IPS-20b (cell line): ENCODE data around the gene AVPR1A.
A peak's percentile ranks its signal among the peaks of the same experiment; 100 is the strongest.
"Not testable (repeated sequence)": the region's sequence is repeated elsewhere in the genome, so short reads cannot be mapped to it uniquely, and the experiment has no call there.

Experiments
- H3K27ac ChIP-seq: one replicate; pipeline ENCODE4 v1.5.1; 2013; ENCODE audit warnings: low read length
- H3K27me3 ChIP-seq: 2 replicates; pipeline ENCODE4 v1.6.1; 2013; ENCODE audit warnings: mild to moderate bottlenecking, low read length, inconsistent platforms; ENCODE audit not compliant: insufficient read depth
- H3K36me3 ChIP-seq: 2 replicates; pipeline ENCODE4 v1.6.1; 2013; ENCODE audit warnings: low read depth, mild to moderate bottlenecking, inconsistent platforms, low read length, moderate library complexity; ENCODE audit not compliant: insufficient read depth
- H3K4me1 ChIP-seq: 2 replicates; pipeline ENCODE4 v1.6.1; 2013; ENCODE audit warnings: mild to moderate bottlenecking, control low read depth, inconsistent platforms, low read length, moderate library complexity; ENCODE audit not compliant: insufficient read depth
- H3K4me3 ChIP-seq: 2 replicates; pipeline ENCODE4 v1.5.1; 2013; ENCODE audit warnings: mild to moderate bottlenecking, low read length, inconsistent platforms
- H3K9ac ChIP-seq: 2 replicates; pipeline ENCODE4 v1.6.1; 2013; ENCODE audit warnings: low read depth, mild to moderate bottlenecking, inconsistent platforms, low read length, moderate library complexity
- H3K9me3 ChIP-seq: 2 replicates; pipeline ENCODE4 v1.6.1; 2013; ENCODE audit warnings: mild to moderate bottlenecking, low read depth, low read length, inconsistent platforms; ENCODE audit not compliant: insufficient read depth

The AVPR1A gene

GRCh38 chr12:63150713-63151622, at the start of gene AVPR1A:
Gene AVPR1A, minus strand, starts transcription at chr12:63151201. Its CDS starts 365 bp downstream, at chr12:63150836.
- H3K9me3 ChIP-seq, result peaks cover 5% of the 10 kb centered on the region; the same call in 1 of the 2 replicates
- H3K4me1 ChIP-seq, result no peaks in the 10 kb centered on the region
- peaks cover 68% of the 10 kb centered on the region for H3K27me3 ChIP-seq
- H3K4me3 ChIP-seq, result peak within 1 kb of the TSS; percentile 83
- no peak within 1 kb of the TSS for H3K27ac ChIP-seq
- no peaks in the 10 kb centered on the region for H3K36me3 ChIP-seq
- H3K9ac ChIP-seq, result peak within 1 kb of the TSS; percentile 40; the same call in 1 of the 2 replicates

- Histone ChIP-seq H3K4me3 (no peak overlapping the region), H3K9ac (no peak overlapping the region), H3K27ac (no peak overlapping the region), H3K27me3 (no peaks in the 10 kb centered on the region), H3K36me3 (no peaks in the 10 kb centered on the region), H3K9me3 (no peaks in the 10 kb centered on the region), H3K4me1 (no peaks in the 10 kb centered on the region)
Observed at GRCh38 chr12:63196168-63196567, 45.2 kb upstream of the AVPR1A start.

- Histone ChIP-seq H3K36me3 (no peaks in the 10 kb centered on the region), H3K9me3 (peaks cover 48% of the 10 kb centered on the region), H3K4me3 (no peak overlapping the region), H3K27me3 (no peaks in the 10 kb centered on the region), H3K9ac (no peak overlapping the region), H3K27ac (no peak overlapping the region), H3K4me1 (no peaks in the 10 kb centered on the region)
Observed at GRCh38 chr12:63179224-63179623, 28.2 kb upstream of the AVPR1A start.

- H3K4me3 ChIP-seq, result no peak overlapping the region
- no peak overlapping the region for H3K27ac ChIP-seq
- no peaks in the 10 kb centered on the region for H3K4me1 ChIP-seq
- no peak overlapping the region for H3K9ac ChIP-seq
- no peaks in the 10 kb centered on the region for H3K27me3 ChIP-seq
- H3K36me3 ChIP-seq, result no peaks in the 10 kb centered on the region
- peaks cover 5% of the 10 kb centered on the region; the same call in 1 of the 2 replicates for H3K9me3 ChIP-seq
Observed at GRCh38 chr12:63170321-63170720, 19.3 kb upstream of the AVPR1A start.

- not testable (repeated sequence) for H3K9me3 ChIP-seq, H3K27ac ChIP-seq, H3K27me3 ChIP-seq, H3K4me3 ChIP-seq, H3K9ac ChIP-seq, H3K36me3 ChIP-seq, H3K4me1 ChIP-seq
Observed at GRCh38 chr12:63167741-63168140, 16.7 kb upstream of the AVPR1A start.

- no peaks in the 10 kb centered on the region for H3K9me3 ChIP-seq
- no peaks in the 10 kb centered on the region for H3K36me3 ChIP-seq
- no peak overlapping the region for H3K9ac ChIP-seq
- no peaks in the 10 kb centered on the region for H3K27me3 ChIP-seq
- H3K4me3 ChIP-seq, result no peak overlapping the region
- H3K27ac ChIP-seq, result no peak overlapping the region
- H3K4me1 ChIP-seq, result no peaks in the 10 kb centered on the region
Observed at GRCh38 chr12:63164911-63165310, 13.9 kb upstream of the AVPR1A start.

- Histone ChIP-seq H3K36me3 (no peaks in the 10 kb centered on the region), H3K27me3 (no peaks in the 10 kb centered on the region), H3K4me3 (no peak overlapping the region), H3K9me3 (no peaks in the 10 kb centered on the region), H3K9ac (no peak overlapping the region), H3K27ac (no peak overlapping the region), H3K4me1 (no peaks in the 10 kb centered on the region)
Observed at GRCh38 chr12:63163541-63163940, 12.5 kb upstream of the AVPR1A start.

GRCh38 chr12:63155375-63155774, 4.4 kb upstream of the AVPR1A start:
- no peaks in the 10 kb centered on the region for H3K36me3 ChIP-seq
- H3K27ac ChIP-seq, result no peak overlapping the region
- H3K9ac ChIP-seq, result no peak overlapping the region
- H3K4me1 ChIP-seq, result no peaks in the 10 kb centered on the region
- peaks cover 25% of the 10 kb centered on the region for H3K27me3 ChIP-seq
- H3K4me3 ChIP-seq, result no peak overlapping the region
- peaks cover 5% of the 10 kb centered on the region; the same call in 1 of the 2 replicates for H3K9me3 ChIP-seq

- Histone ChIP-seq H3K4me3 (no peak overlapping the region), H3K36me3 (no peaks in the 10 kb centered on the region), H3K27me3 (peaks cover 33% of the 10 kb centered on the region), H3K9me3 (peaks cover 5% of the 10 kb centered on the region; the same call in 1 of the 2 replicates), H3K27ac (no peak overlapping the region), H3K4me1 (no peaks in the 10 kb centered on the region), H3K9ac (no peak overlapping the region)
Observed at GRCh38 chr12:63154560-63154959, 3.6 kb upstream of the AVPR1A start.

GRCh38 chr12:63152321-63152700, 1.3 kb upstream of the AVPR1A start:
- peaks cover 55% of the 10 kb centered on the region for H3K27me3 ChIP-seq
- peaks cover 5% of the 10 kb centered on the region; the same call in 1 of the 2 replicates for H3K9me3 ChIP-seq
- no peak overlapping the region for H3K27ac ChIP-seq
- H3K4me1 ChIP-seq, result no peaks in the 10 kb centered on the region
- no peaks in the 10 kb centered on the region for H3K36me3 ChIP-seq
- H3K9ac ChIP-seq, result no peak overlapping the region
- peak overlapping the region; percentile 83; the same call in 1 of the 2 replicates for H3K4me3 ChIP-seq

- Histone ChIP-seq H3K9ac (no peak overlapping the region), H3K36me3 (no peaks in the 10 kb centered on the region), H3K27me3 (peaks cover 60% of the 10 kb centered on the region), H3K4me1 (no peaks in the 10 kb centered on the region), H3K27ac (no peak overlapping the region), H3K4me3 (peak overlapping the region; percentile 83), H3K9me3 (peaks cover 5% of the 10 kb centered on the region; the same call in 1 of the 2 replicates)
Observed at GRCh38 chr12:63151623-63152320, 771 bp upstream of the AVPR1A start.
